Chondrocyte (in vitro differentiated cells): Measurements from ENCODE around the gene FBRS. TPM values are rescaled to one million over a fixed set of nuclear protein-coding genes. Genes with fewer than 3 reads are reported as not detected.

Experiments used
- DNase-seq: peaks from one replicate; pipeline ENCODE4 v3.0.0; 2021; ENCODE audit warnings: mixed read lengths, low spot score
- H3K27ac Mint-ChIP-seq: one replicate; pipeline ENCODE4 v1.8.0; 2021; ENCODE audit warnings: mild to moderate bottlenecking, moderate library complexity, mixed read lengths; ENCODE audit not compliant: unreplicated experiment
- H3K27me3 Mint-ChIP-seq: 2 replicates; pipeline ENCODE4 v1.8.0; 2021; ENCODE audit warnings: low read depth, mixed read lengths
- H3K36me3 Mint-ChIP-seq: 2 replicates; pipeline ENCODE4 v1.8.0; 2021; ENCODE audit warnings: low read depth, mixed read lengths
- H3K4me1 Mint-ChIP-seq: 2 replicates; pipeline ENCODE4 v1.8.0; 2021; ENCODE audit warnings: low read depth, mild to moderate bottlenecking, mixed read lengths
- H3K4me3 Mint-ChIP-seq: one replicate; pipeline ENCODE4 v1.8.0; 2021; ENCODE audit warnings: mild to moderate bottlenecking, moderate library complexity, mixed read lengths; ENCODE audit not compliant: unreplicated experiment
- H3K9me3 Mint-ChIP-seq: 2 replicates; pipeline ENCODE4 v1.8.0; 2021; ENCODE audit warnings: low read depth, mixed read lengths
- CTCF ChIP-seq: fragments of 200-600 bp; sonication (generic); IDR thresholded peaks from 2 replicates; pipeline ENCODE4 v1.5.0; 2021; ENCODE audit warnings: antibody characterized with exemption, mild to moderate bottlenecking, moderate library complexity
- total RNA-seq: library from RNA; stranded (reverse); gene quantifications from 3 replicates; pipeline ENCODE4 v1.2.1, GENCODE V29; 2021

Gene FBRS
- total RNA-seq, 1 donor from 2014 or later, result 49.9 TPM

- TF ChIP-seq CTCF, result peak; percentile 68
- Mint-ChIP-seq H3K9me3 (no peaks in the 10 kb centered on the region), H3K36me3 (peaks cover 20% of the 10 kb centered on the region), H3K4me3 (peak overlapping the region; percentile 98), H3K27me3 (no peaks in the 10 kb centered on the region), H3K27ac (peak overlapping the region; percentile 100), H3K4me1 (peaks cover 41% of the 10 kb centered on the region)
- DNase-seq, result no peak
Observed at GRCh38 chr16:30658731-30659506, 688 bp downstream of the FBRS start.

- no peak for TF ChIP-seq CTCF
- DNase-seq, result no peak
- no peaks in the 10 kb centered on the region for H3K27me3 Mint-ChIP-seq
- H3K4me1 Mint-ChIP-seq, result peaks cover 41% of the 10 kb centered on the region
- H3K4me3 Mint-ChIP-seq, result peak overlapping the region; percentile 76
- peak overlapping the region; percentile 66 for H3K27ac Mint-ChIP-seq
- no peaks in the 10 kb centered on the region for H3K9me3 Mint-ChIP-seq
- peaks cover 19% of the 10 kb centered on the region for H3K36me3 Mint-ChIP-seq
Observed at GRCh38 chr16:30659507-30660423, 1.5 kb downstream of the FBRS start.

GRCh38 chr16:30660424-30661261 is 2.4 kb downstream of the FBRS start:
- DNase-seq, result no peak
- peaks cover 23% of the 10 kb centered on the region for H3K36me3 Mint-ChIP-seq
- no peaks in the 10 kb centered on the region for H3K27me3 Mint-ChIP-seq
- peak overlapping the region; percentile 66 for H3K27ac Mint-ChIP-seq
- TF ChIP-seq CTCF, result no peak
- peak overlapping the region; percentile 76 for H3K4me3 Mint-ChIP-seq
- peaks cover 41% of the 10 kb centered on the region for H3K4me1 Mint-ChIP-seq
- no peaks in the 10 kb centered on the region for H3K9me3 Mint-ChIP-seq

GRCh38 chr16:30662449-30662848 is 4.2 kb downstream of the FBRS start:
- H3K27ac Mint-ChIP-seq, result no peak overlapping the region
- no peaks in the 10 kb centered on the region for H3K27me3 Mint-ChIP-seq
- no peak for TF ChIP-seq CTCF

More at GRCh38 chr16:30662449-30662848, 4.2 kb downstream of the FBRS start:
- peaks cover 25% of the 10 kb centered on the region for H3K36me3 Mint-ChIP-seq
- H3K4me3 Mint-ChIP-seq, result no peak overlapping the region
- H3K4me1 Mint-ChIP-seq, result peaks cover 30% of the 10 kb centered on the region
- H3K9me3 Mint-ChIP-seq, result no peaks in the 10 kb centered on the region
- no peak for DNase-seq
